HepG2 (cell line): Measurements from ENCODE around the gene CLMP. TPM values are rescaled to one million over a fixed set of nuclear protein-coding genes. Genes with fewer than 3 reads are reported as not detected.

Source experiments
- ATAC-seq: fragments of 200-7000 bp; cut with Tn5 transposase; 3 replicates; pipeline ENCODE4 v1.9.1; 2020; ENCODE audit warnings: mild to moderate bottlenecking, moderate library complexity
- BruUV-seq: library from RNA; stranded (reverse); fragments of 400-500 nt; replicated peaks from 2 replicates; lab custom pipeline; 2021; lab: Mats Ljungman, UMichigan
- CTCF ChIA-PET: fragments of 300-600 bp; formaldehyde crosslinking; extraction: SDS; loops from one replicate; lab custom pipeline; 2021; ENCODE audit warnings: low total read pairs, inconsistent platforms, low intra/inter-chr PET ratio; lab: Yijun Ruan, JAX
- POLR2A ChIA-PET: fragments of 350-600 bp; sonication (Branson Sonifier 250); formaldehyde crosslinking; loops from one replicate; lab custom pipeline; 2020; ENCODE audit warnings: antibody characterized with exemption, inconsistent platforms; lab: Yijun Ruan, JAX
- DNase-seq: peaks from one replicate; pipeline ENCODE4 v3.0.0-alpha.2; 2015; ENCODE audit warnings: low spot score
- FAIRE-seq: peaks from 3 replicates; lab custom pipeline; 2011; peaks lifted over from hg19 to GRCh38; lab: Jason Lieb, UNC
- H2AFZ ChIP-seq: one replicate; pipeline ENCODE4 v1.6.1; 2011; ENCODE audit warnings: low read length, inconsistent platforms
- H3K27ac ChIP-seq: fragments of 300-600 bp; 3 replicates; pipeline ENCODE4 v1.8.0; 2011; ENCODE audit warnings: mixed run types, mild to moderate bottlenecking, mixed read lengths, low read length, inconsistent platforms; ENCODE audit not compliant: insufficient read depth; ENCODE audit errors: extremely low read length
- H3K27me3 ChIP-seq, 2 experiments: fragments of 200-600 bp in 1 of 2; 2 replicates in 1 of 2; 3 replicates in 1 of 2; pipeline versions ENCODE4 v1.6.0 to v1.8.0; 2011; ENCODE audit warnings: low read length in 2 of 2, mild to moderate bottlenecking in 2 of 2, moderate library complexity in 2 of 2, inconsistent platforms in 1 of 2; ENCODE audit not compliant: insufficient read depth in 2 of 2, control insufficient read depth in 1 of 2
- H3K36me3 ChIP-seq, 2 experiments: fragments of 200-600 bp in 1 of 2; replicated peaks in 1 of 2; 2 replicates in 1 of 2; 3 replicates in 1 of 2; pipeline versions ENCODE4 v1.5.1 to v1.8.0; 2011; ENCODE audit warnings: low read length in 2 of 2, inconsistent platforms in 1 of 2; ENCODE audit not compliant: insufficient read depth in 2 of 2, control insufficient read depth in 1 of 2
- H3K4me1 ChIP-seq: 2 replicates; pipeline ENCODE4 v1.5.1; 2012; ENCODE audit warnings: low read length, inconsistent platforms; ENCODE audit not compliant: insufficient read depth
- H3K4me2 ChIP-seq: 2 replicates; pipeline ENCODE4 v1.6.0; 2011; ENCODE audit warnings: low read depth, low read length, inconsistent platforms
- H3K4me3 ChIP-seq, 3 experiments: fragments of 200-600 bp in 1 of 3; sonication (generic), shearing (Covaris generic) in 1 of 3; replicated peaks in 1 of 3; 2 replicates each; pipeline ENCODE4 v1.5.1; 2011 to 2016; ENCODE audit warnings: low read length in 3 of 3, inconsistent platforms in 2 of 3, low read depth in 2 of 3, mild to moderate bottlenecking in 2 of 3, control low read depth in 1 of 3, mixed read lengths in 1 of 3; ENCODE audit not compliant: insufficient read depth in 1 of 3
- H3K79me2 ChIP-seq: one replicate; pipeline ENCODE4 v1.6.1; 2011; ENCODE audit warnings: low read length, inconsistent platforms; ENCODE audit not compliant: insufficient read depth
- H3K9ac ChIP-seq: 2 replicates; pipeline ENCODE4 v1.6.0; 2011; ENCODE audit warnings: mild to moderate bottlenecking, low read depth, low read length, inconsistent platforms; ENCODE audit not compliant: insufficient read depth
- H3K9me3 ChIP-seq: 2 replicates; pipeline ENCODE4 v1.5.1; 2012; ENCODE audit warnings: mild to moderate bottlenecking, low read length
- H4K20me1 ChIP-seq: 2 replicates; pipeline ENCODE4 v1.6.0; 2011; ENCODE audit warnings: inconsistent platforms, mild to moderate bottlenecking, low read length, moderate library complexity; ENCODE audit not compliant: insufficient read depth
- ATF7-NPFF ChIP-seq: sonication (generic); formaldehyde crosslinking; IDR thresholded peaks from 2 replicates; pipeline ENCODE4 v1.8.1; 2023; ENCODE audit warnings: mild to moderate bottlenecking, low read depth, missing genetic modification reagents, moderate library complexity
- BCL6 ChIP-seq: IDR thresholded peaks from 2 replicates; pipeline ENCODE4 v1.6.1; 2016; ENCODE audit warnings: missing genetic modification reagents, missing compliant biosample characterization
- ELF4 ChIP-seq: sonication (generic); formaldehyde crosslinking; IDR thresholded peaks from 2 replicates; pipeline ENCODE4 v1.5.0; 2020; ENCODE audit warnings: missing genetic modification reagents, mild to moderate bottlenecking, moderate library complexity, borderline replicate concordance
- GATAD2A ChIP-seq: IDR thresholded peaks from 2 replicates; pipeline ENCODE4 v1.6.1; 2016
- HES4 ChIP-seq: sonication (generic); formaldehyde crosslinking; IDR thresholded peaks from 2 replicates; pipeline ENCODE4 v1.9.0; 2021; ENCODE audit warnings: mild to moderate bottlenecking, missing genetic modification reagents, borderline replicate concordance
- TGIF2 ChIP-seq: IDR thresholded peaks from 2 replicates; pipeline ENCODE4 v1.6.1; 2016; ENCODE audit warnings: control low read depth, missing compliant biosample characterization
- TOPORS ChIP-seq: sonication (generic); formaldehyde crosslinking; IDR thresholded peaks from 2 replicates; pipeline ENCODE4 v1.8.0; 2023; ENCODE audit warnings: mild to moderate bottlenecking, missing genetic modification reagents
- TP53 ChIP-seq: sonication (generic); formaldehyde crosslinking; conservative IDR thresholded peaks from 2 replicates; pipeline ENCODE4 v1.4.0; 2020; ENCODE audit warnings: missing genetic modification reagents
- ZBTB7A ChIP-seq: sonication (generic); formaldehyde crosslinking; IDR thresholded peaks from 2 replicates; pipeline ENCODE4 v1.8.0; 2022; ENCODE audit warnings: mild to moderate bottlenecking, missing genetic modification reagents
- ZFP36 ChIP-seq: fragments of 150-350 bp; IDR thresholded peaks from 2 replicates; pipeline ENCODE4 v1.6.1; 2018; ENCODE audit warnings: borderline replicate concordance, low read length, low read depth; ENCODE audit not compliant: partially characterized antibody
- ZNF10 ChIP-seq: sonication (generic); formaldehyde crosslinking; IDR thresholded peaks from 2 replicates; pipeline ENCODE4 v1.4.0; 2020; ENCODE audit warnings: mild to moderate bottlenecking, low read depth, missing genetic modification reagents, borderline replicate concordance
- ZNF547 ChIP-seq: sonication (generic); formaldehyde crosslinking; IDR thresholded peaks from 2 replicates; pipeline ENCODE4 v1.5.1; 2020; ENCODE audit warnings: mild to moderate bottlenecking, missing genetic modification reagents
- ZNF562 ChIP-seq: sonication (generic); formaldehyde crosslinking; IDR thresholded peaks from 2 replicates; pipeline ENCODE4 v1.8.0; 2022; ENCODE audit warnings: missing genetic modification reagents, borderline replicate concordance
- ZNF619 ChIP-seq: sonication (generic); formaldehyde crosslinking; IDR thresholded peaks from 2 replicates; pipeline ENCODE4 v1.4.0; 2020; ENCODE audit warnings: mild to moderate bottlenecking, missing genetic modification reagents
- ZNF839 ChIP-seq: sonication (generic); formaldehyde crosslinking; IDR thresholded peaks from 2 replicates; pipeline ENCODE4 v1.4.0; 2020; ENCODE audit warnings: missing genetic modification reagents, mild to moderate bottlenecking, borderline replicate concordance
- WGBS: methylation state at CpG from one replicate; pipeline ENCODE4 v1.1.6; 2017; ENCODE audit warnings: low lambda C conversion rate; 5-methylcytosine and 5-hydroxymethylcytosine counted together
- in situ Hi-C: cut with HindIII; loops from 2 replicates; pipeline ENCODE4 v1.10.0; 2017; ENCODE audit warnings: low pct_unique_long_range_greater_than_20kb; ENCODE audit not compliant: extremely low pct_ligation_motif_present
- intact Hi-C: fragments of 100-400 bp; cut with micrococcal nuclease; formaldehyde crosslinking; loops from one replicate; pipeline ENCODE4 v1.10.0; 2022; ENCODE audit not compliant: unreplicated experiment
- polyA plus RNA-seq, 8 experiments: library from polyadenylated mRNA; depleted of rRNA in 3 of 8; stranded (reverse) in 7 of 8; unstranded in 1 of 8; fragments of >200 nt; fragmentation: Illumina TruSeq in 4 of 8; extraction: Trizol in 4 of 8; gene quantifications; 2 replicates each; pipeline versions ENCODE4 v1.2.1 to v1.2.3, GENCODE V29; 2011 to 2016; ENCODE audit warnings: low read depth in 4 of 8, missing spikeins in 1 of 8, mixed read lengths in 1 of 8; ENCODE audit not compliant: insufficient read depth in 1 of 8
- total RNA-seq, 5 experiments: library from RNA; depleted of rRNA; stranded (reverse); fragments of >200 nt; fragmentation: Illumina TruSeq; extraction: Trizol; gene quantifications; 2 replicates each; pipeline ENCODE4 v1.2.3, GENCODE V29; 2016; ENCODE audit warnings: low read depth in 1 of 5
- TF ChIP-seq, protein P1 (sequence below): IDR thresholded peaks from 2 replicates; pipeline ENCODE4 v1.6.1; 2016; ENCODE audit warnings: missing compliant biosample characterization, missing genetic modification reagents, borderline replicate concordance

CLMP gene
- total and polyA plus RNA-seq, 2 of the 13 experiments (the other 11 are each of a cell fraction or from before 2014, with no cell fraction given), result not detected

DNA sequence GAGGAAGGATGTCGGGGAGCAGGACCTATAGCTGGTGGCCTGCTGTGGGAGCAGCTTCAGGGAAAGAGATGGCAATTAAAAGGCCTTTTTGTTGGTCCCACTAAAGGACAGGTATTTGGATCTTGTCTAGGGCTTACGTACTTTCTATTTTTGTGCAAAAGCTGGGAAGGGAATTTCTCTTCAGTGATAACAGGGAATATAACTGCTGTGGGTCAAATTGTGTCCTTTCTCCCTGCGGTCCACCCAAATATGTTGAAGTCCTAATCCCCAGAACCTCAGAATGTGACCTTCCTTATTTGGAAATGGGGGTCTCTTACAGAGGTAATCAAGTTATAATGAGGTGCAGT, 147.1 kb downstream of the CLMP start:
- no peak for FAIRE-seq

DNA sequence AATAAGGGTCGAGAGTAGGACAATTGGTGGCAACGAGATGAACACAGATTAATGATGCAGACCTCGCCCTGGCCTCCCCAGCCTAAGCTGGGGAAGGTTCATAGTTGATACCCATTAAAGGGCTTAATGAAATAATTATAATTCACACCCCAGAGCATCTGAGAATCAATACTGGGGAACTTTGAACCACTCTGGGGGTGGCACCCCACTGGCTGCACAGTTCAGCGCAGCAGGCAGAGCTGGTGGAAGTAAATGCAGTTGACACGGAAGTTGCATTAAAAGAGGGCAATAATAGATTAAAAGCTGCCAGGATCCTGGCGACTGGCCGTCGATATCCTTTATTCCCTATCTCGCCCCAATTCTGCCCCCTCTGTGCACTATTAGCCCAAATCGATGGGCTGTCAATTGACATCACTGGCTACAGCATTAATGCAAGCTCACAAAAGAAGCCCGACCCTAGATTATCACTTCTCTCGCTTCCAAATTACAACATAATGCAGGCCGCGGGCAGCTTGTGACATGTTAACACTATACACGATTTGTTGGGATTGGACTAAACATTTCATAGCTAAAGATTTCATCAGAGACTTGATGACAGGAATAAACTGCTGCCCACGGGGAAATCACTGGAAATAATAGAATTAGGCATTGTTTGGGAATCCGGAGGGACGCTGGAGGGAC, 147.6 kb downstream of the CLMP start:
- Histone ChIP-seq H3K36me3 (no peaks in the 10 kb centered on the region), H3K9me3 (no peaks in the 10 kb centered on the region), H3K79me2 (no peaks in the 10 kb centered on the region), H3K27me3 (peaks cover 0 to 15% of the 10 kb centered on the region in 2 experiments; a peak in 3 of 5 replicates), H3K4me2 (no peak overlapping the region), H3K4me1 (no peaks in the 10 kb centered on the region), H3K9ac (no peak overlapping the region), H3K4me3 (no peak overlapping the region), H4K20me1 (no peaks in the 10 kb centered on the region), H3K27ac (no peak overlapping the region), H2AFZ (no peak overlapping the region)
- 34% methylated on average over 17 of the region's 18 CpGs for WGBS
- CTCF ChIA-PET, result no interaction called here
- DNase-seq, result no peak
- POLR2A ChIA-PET, result interaction anchor here (1.1 to 1.2 kb wide), 2 partner anchors 8 to 15 kb away, joined by 3 to 4 read pairs; partner anchors contain the start of gene HSPA8
- no TSS peak for BruUV-seq
- no peak for FAIRE-seq
- in situ Hi-C loops, result loop anchor here (25.0 kb wide), 1 partner anchor 435 kb away; no protein-coding TSS in a partner anchor
- intact Hi-C loops, result no loop called here
- ATAC-seq, result no peak
- TF ChIP-seq ZNF562 (CRISPR knock-in tag), result no peak
- no peak for TF ChIP-seq TOPORS (CRISPR knock-in tag)
- no peak for TF ChIP-seq ZNF619 (CRISPR knock-in tag)
- no peak for TF ChIP-seq ZBTB7A (CRISPR knock-in tag)
- no peak for TF ChIP-seq BCL6 (CRISPR knock-in tag)
- TF ChIP-seq ZFP36, result no peak
- no peak for TF ChIP-seq TP53 (CRISPR knock-in tag)
- no peak for TF ChIP-seq ZNF547
- TF ChIP-seq ZNF839, result no peak
- no peak for TF ChIP-seq GATAD2A (CRISPR knock-in tag)
- no peak for TF ChIP-seq ATF7-NPFF (CRISPR knock-in tag)
- no peak for TF ChIP-seq HES4
- TF ChIP-seq, protein P1, sequence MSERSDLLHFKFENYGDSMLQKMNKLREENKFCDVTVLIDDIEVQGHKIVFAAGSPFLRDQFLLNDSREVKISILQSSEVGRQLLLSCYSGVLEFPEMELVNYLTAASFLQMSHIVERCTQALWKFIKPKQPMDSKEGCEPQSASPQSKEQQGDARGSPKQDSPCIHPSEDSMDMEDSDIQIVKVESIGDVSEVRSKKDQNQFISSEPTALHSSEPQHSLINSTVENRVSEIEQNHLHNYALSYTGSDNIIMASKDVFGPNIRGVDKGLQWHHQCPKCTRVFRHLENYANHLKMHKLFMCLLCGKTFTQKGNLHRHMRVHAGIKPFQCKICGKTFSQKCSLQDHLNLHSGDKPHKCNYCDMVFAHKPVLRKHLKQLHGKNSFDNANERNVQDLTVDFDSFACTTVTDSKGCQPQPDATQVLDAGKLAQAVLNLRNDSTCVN (CRISPR knock-in tag), result no peak
- no peak for TF ChIP-seq ZNF10
- TF ChIP-seq ELF4 (CRISPR knock-in tag), result no peak

More for the DNA sequence above, 147.1 kb downstream of the CLMP start:
- intact Hi-C loops (no loop called here), in situ Hi-C loops (loop anchor here (25.0 kb wide), 1 partner anchor 436 kb away; no protein-coding TSS in a partner anchor)
- H2AFZ ChIP-seq, result no peak overlapping the region
- H3K4me2 ChIP-seq, result no peak overlapping the region
- H3K9ac ChIP-seq, result no peak overlapping the region
- POLR2A ChIA-PET, result no interaction called here
- no peak for DNase-seq
- no peaks in the 10 kb centered on the region for H3K36me3 ChIP-seq
- WGBS, result 64% methylated on average over 3 of the region's 3 CpGs
- peaks cover 0 to 15% of the 10 kb centered on the region in 2 experiments; a peak in 3 of 5 replicates for H3K27me3 ChIP-seq
- no peaks in the 10 kb centered on the region for H3K9me3 ChIP-seq
- BruUV-seq, result no TSS peak
- H3K4me3 ChIP-seq, result no peak overlapping the region
- CTCF ChIA-PET, result no interaction called here
- H3K79me2 ChIP-seq, result no peaks in the 10 kb centered on the region
- H3K27ac ChIP-seq, result no peak overlapping the region
- no peaks in the 10 kb centered on the region for H4K20me1 ChIP-seq
- TF ChIP-seq TGIF2 (CRISPR knock-in tag), result no peak
- TF ChIP-seq, all 625 proteins: peak for 0
- no peaks in the 10 kb centered on the region for H3K4me1 ChIP-seq
- no peak for ATAC-seq
